ENCODE measurements around the gene SYNE3.

Gene SYNE3

GRCh38 chr14:95518045-95518751, 1.7 kb upstream of the SYNE3 start:
- no peak overlapping the region for H3K4me3 ChIP-seq (ENCODE audit: low read length)
- no peak for TF ChIP-seq CTCF (conservative IDR thresholded peaks at IDR 0.05; ENCODE audit: low read length)
- peak; percentile 44 for DNase-seq (ENCODE audit: low read depth)

- peak; percentile 46 for DNase-seq (ENCODE audit: low read depth)
- peak overlapping the region; percentile 69 for H3K4me3 ChIP-seq (ENCODE audit: low read length)
- TF ChIP-seq CTCF (conservative IDR thresholded peaks at IDR 0.05; ENCODE audit: low read length): peak; percentile 29
Measured at GRCh38 chr14:95515596-95516552, 576 bp downstream of the SYNE3 start.

- DNase-seq (ENCODE audit: low read depth): peak; percentile 72
- no peak for TF ChIP-seq CTCF (conservative IDR thresholded peaks at IDR 0.05; ENCODE audit: low read length)
- H3K4me3 ChIP-seq (ENCODE audit: low read length): peak overlapping the region; percentile 69
Measured at GRCh38 chr14:95515080-95515489, 1.4 kb downstream of the SYNE3 start.

GRCh38 chr14:95514131-95515079, 2.0 kb downstream of the SYNE3 start:
- DNase-seq (ENCODE audit: low read depth): no peak
- peak overlapping the region; percentile 69 for H3K4me3 ChIP-seq (ENCODE audit: low read length)
- no peak for TF ChIP-seq CTCF (conservative IDR thresholded peaks at IDR 0.05; ENCODE audit: low read length)

- no peak for DNase-seq (ENCODE audit: low read depth)
- H3K4me3 ChIP-seq (ENCODE audit: low read length): no peak overlapping the region
- TF ChIP-seq CTCF (conservative IDR thresholded peaks at IDR 0.05; ENCODE audit: low read length): no peak
Measured at GRCh38 chr14:95513291-95513690, 3.2 kb downstream of the SYNE3 start.

- no peak for DNase-seq (ENCODE audit: low read depth)
- TF ChIP-seq CTCF (conservative IDR thresholded peaks at IDR 0.05; ENCODE audit: low read length): no peak
- H3K4me3 ChIP-seq (ENCODE audit: low read length): no peak overlapping the region
Measured at GRCh38 chr14:95511687-95512086, 4.8 kb downstream of the SYNE3 start.
